SK-N-SH (cell line): Measurements from ENCODE around the gene PUDP. TPM values are rescaled to one million over a fixed set of nuclear protein-coding genes. Genes with fewer than 3 reads are reported as not detected.

Experiments
- CTCF ChIA-PET: fragments of 300-600, 350-600 bp; formaldehyde crosslinking; extraction: SDS; loops from one replicate; lab custom pipeline; 2021; lab: Yijun Ruan, JAX
- POLR2A ChIA-PET: fragments of 350-600 bp; sonication (Branson Sonifier 250); formaldehyde crosslinking; extraction: SDS; loops from one replicate; lab custom pipeline; 2020; ENCODE audit warnings: antibody characterized with exemption, inconsistent platforms; lab: Yijun Ruan, JAX
- DNase-seq: peaks from one replicate; pipeline ENCODE4 v3.0.0; 2012
- H2AFZ ChIP-seq: fragments of 200-600 bp; sonication (generic); 2 replicates; pipeline ENCODE4 v1.8.1; 2016; ENCODE audit warnings: antibody characterized with exemption, mild to moderate bottlenecking, low read depth
- H3F3A ChIP-seq: fragments of 200-600 bp; sonication (generic); replicated peaks from 2 replicates; pipeline ENCODE3; 2016; ENCODE audit warnings: antibody characterized with exemption, mild to moderate bottlenecking; ENCODE audit not compliant: insufficient read depth
- H3K27ac ChIP-seq, 2 experiments: fragments of 200-500 bp in 1 of 2; fragments of 200-600 bp in 1 of 2; sonication (Bioruptor generic) in 1 of 2; sonication (generic), shearing (Covaris generic) in 1 of 2; 2 replicates each; pipeline versions ENCODE4 v1.5.1 to v1.6.1; 2014 to 2016; ENCODE audit warnings: low read depth in 2 of 2, inconsistent platforms in 1 of 2, low read length in 1 of 2, mild to moderate bottlenecking in 1 of 2, mixed read lengths in 1 of 2
- H3K27me3 ChIP-seq: fragments of 200-600 bp; sonication (generic), shearing (Covaris generic); 2 replicates; pipeline ENCODE4 v1.6.1; 2016; ENCODE audit warnings: mixed run types; ENCODE audit not compliant: insufficient read depth
- H3K36me3 ChIP-seq, 2 experiments: fragments of 200-500 bp in 1 of 2; fragments of 200-600 bp in 1 of 2; sonication (Bioruptor generic) in 1 of 2; sonication (generic) in 1 of 2; replicated peaks in 1 of 2; 2 replicates each; pipeline versions ENCODE3 to v1.5.1; 2014 to 2016; ENCODE audit warnings: low read length in 1 of 2, mild to moderate bottlenecking in 1 of 2; ENCODE audit not compliant: insufficient read depth in 2 of 2, control insufficient read depth in 1 of 2
- H3K4me1 ChIP-seq, 2 experiments: fragments of 200-500 bp in 1 of 2; fragments of 200-600 bp in 1 of 2; sonication (Bioruptor generic) in 1 of 2; sonication (generic), shearing (Covaris generic) in 1 of 2; 2 replicates each; pipeline versions ENCODE4 v1.5.1 to v1.6.1; 2014 to 2016; ENCODE audit warnings: low read depth in 1 of 2, low read length in 1 of 2, mixed run types in 1 of 2; ENCODE audit not compliant: insufficient read depth in 2 of 2, control insufficient read depth in 1 of 2
- H3K4me2 ChIP-seq: fragments of 200-600 bp; sonication (generic), shearing (Covaris generic); 2 replicates; pipeline ENCODE4 v1.6.1; 2017; ENCODE audit warnings: mixed run types
- H3K4me3 ChIP-seq, 2 experiments: fragments of 200-500 bp in 1 of 2; fragments of 200-600 bp in 1 of 2; sonication (Bioruptor generic) in 1 of 2; sonication (generic), shearing (Covaris generic) in 1 of 2; 2 replicates each; pipeline versions ENCODE4 v1.5.1 to v1.8.1; 2014 to 2016; ENCODE audit warnings: low read depth in 2 of 2, inconsistent platforms in 1 of 2, low read length in 1 of 2, mild to moderate bottlenecking in 1 of 2, mixed read lengths in 1 of 2, moderate library complexity in 1 of 2
- H3K79me2 ChIP-seq: fragments of 200-600 bp; sonication (generic); 2 replicates; pipeline ENCODE4 v1.8.1; 2017; ENCODE audit warnings: mild to moderate bottlenecking; ENCODE audit not compliant: insufficient read depth
- H3K9ac ChIP-seq: fragments of 200-600 bp; sonication (generic); 2 replicates; pipeline ENCODE4 v1.6.1; 2017; ENCODE audit warnings: mixed run types
- H3K9me2 ChIP-seq: fragments of 200-600 bp; sonication (generic); 2 replicates; pipeline ENCODE4 v1.6.1; 2017; ENCODE audit warnings: mixed run types
- H3K9me3 ChIP-seq: fragments of 200-600 bp; sonication (generic); 2 replicates; pipeline ENCODE4 v1.6.1; 2017; ENCODE audit warnings: mixed run types, mild to moderate bottlenecking, moderate library complexity
- H4K20me1 ChIP-seq: fragments of 200-600 bp; sonication (generic); 2 replicates; pipeline ENCODE4 v1.6.1; 2017; ENCODE audit warnings: mild to moderate bottlenecking, mixed run types; ENCODE audit not compliant: insufficient read depth
- CHD2 ChIP-seq: fragments of 150-350 bp; IDR thresholded peaks from 2 replicates; pipeline ENCODE4 v1.6.1; 2018; ENCODE audit warnings: low read length; ENCODE audit not compliant: partially characterized antibody
- CTCF ChIP-seq: fragments of 200-600 bp; sonication (generic); IDR thresholded peaks from 2 replicates; pipeline ENCODE4 v1.6.1; 2017; ENCODE audit warnings: antibody characterized with exemption, mild to moderate bottlenecking, moderate library complexity
- EP300 ChIP-seq, 2 experiments: IDR thresholded peaks; 2 replicates each; pipeline versions ENCODE4 v1.4.0 to v1.6.1; 2012; ENCODE audit warnings: borderline replicate concordance in 1 of 2, low read depth in 1 of 2, low read length in 1 of 2
- EZH2phosphoT487 ChIP-seq: fragments of 200-600 bp; sonication (generic); IDR thresholded peaks from 2 replicates; pipeline ENCODE4 v1.6.1; 2017; ENCODE audit warnings: low read depth, mixed run types, mild to moderate bottlenecking, antibody characterized with exemption, moderate library complexity, borderline replicate concordance
- FOXJ3 ChIP-seq: sonication (generic); formaldehyde crosslinking; IDR thresholded peaks from 2 replicates; pipeline ENCODE4 v1.5.1; 2020; ENCODE audit warnings: mild to moderate bottlenecking, missing genetic modification reagents
- GABPA ChIP-seq: IDR thresholded peaks from 2 replicates; pipeline ENCODE4 v1.4.0; 2012; ENCODE audit warnings: low read depth, mild to moderate bottlenecking
- GATA2 ChIP-seq: sonication (generic); formaldehyde crosslinking; IDR thresholded peaks from 2 replicates; pipeline ENCODE4 v1.5.0; 2020; ENCODE audit warnings: mild to moderate bottlenecking, missing genetic modification reagents
- IRF3 ChIP-seq: fragments of 150-350 bp; IDR thresholded peaks from 2 replicates; pipeline ENCODE4 v1.6.1; 2016; ENCODE audit warnings: mild to moderate bottlenecking, low read depth, low read length
- JUND ChIP-seq: IDR thresholded peaks from 2 replicates; pipeline ENCODE4 v1.4.0; 2012
- MEF2A ChIP-seq: IDR thresholded peaks from 2 replicates; pipeline ENCODE4 v1.4.0; 2012; ENCODE audit warnings: low read depth, borderline replicate concordance
- MXI1 ChIP-seq: IDR thresholded peaks from 2 replicates; pipeline ENCODE4 v1.6.1; 2012; ENCODE audit warnings: mild to moderate bottlenecking, low read depth, low read length, improper control_type of control experiment
- NRF1 ChIP-seq: IDR thresholded peaks from 2 replicates; pipeline ENCODE4 v1.6.1; 2012; ENCODE audit warnings: low read depth, mild to moderate bottlenecking, low read length
- PBX3 ChIP-seq: IDR thresholded peaks from 2 replicates; pipeline ENCODE4; 2012
- POLR2AphosphoS5 ChIP-seq: IDR thresholded peaks from 2 replicates; pipeline ENCODE4 v1.6.1; 2012; ENCODE audit warnings: low read depth, low read length
- RAD21 ChIP-seq: IDR thresholded peaks from 2 replicates; pipeline ENCODE4 v1.6.1; 2012; ENCODE audit warnings: mild to moderate bottlenecking, low read length
- SMC3 ChIP-seq: IDR thresholded peaks from 2 replicates; pipeline ENCODE4 v1.6.1; 2012; ENCODE audit warnings: low read depth, low read length, improper control_type of control experiment
- TAF1 ChIP-seq: IDR thresholded peaks from 2 replicates; pipeline ENCODE4 v1.6.1; 2012; ENCODE audit warnings: low read depth, mild to moderate bottlenecking, low read length, moderate library complexity, borderline replicate concordance
- USF2 ChIP-seq: fragments of 150-350 bp; IDR thresholded peaks from 2 replicates; pipeline ENCODE4 v1.6.1; 2017; ENCODE audit warnings: antibody characterized with exemption, low read length, low read depth, borderline replicate concordance
- WGBS: methylation state at CpG from one replicate; pipeline ENCODE4 v1.1.6; 2017; ENCODE audit warnings: low lambda C conversion rate; 5-methylcytosine and 5-hydroxymethylcytosine counted together
- polyA plus RNA-seq, 3 experiments: library from polyadenylated mRNA; depleted of rRNA; stranded (reverse); fragments of >200 nt; gene quantifications; 2 replicates each; pipeline ENCODE4 v1.2.3, GENCODE V29; 2012
- TF ChIP-seq, protein P1 (sequence below): IDR thresholded peaks from 2 replicates; pipeline ENCODE4 v1.6.1; 2012; ENCODE audit warnings: mild to moderate bottlenecking, low read depth, low read length, moderate library complexity
- TF ChIP-seq, protein P2 (sequence below): IDR thresholded peaks from 2 replicates; pipeline ENCODE4 v1.4.0; 2012; ENCODE audit warnings: low read depth

PUDP gene
- polyA plus RNA-seq, 1 of the 3 experiments (the other 2 are of a cell fraction): 23.0 TPM

- Histone ChIP-seq H3K36me3 (no peaks in the 10 kb centered on the region), H3K9me3 (no peaks in the 10 kb centered on the region), H3K79me2 (no peaks in the 10 kb centered on the region), H3F3A (no peaks in the 10 kb centered on the region), H3K9me2 (no peaks in the 10 kb centered on the region), H3K27ac (no peak overlapping the region), H2AFZ (no peak overlapping the region), H3K9ac (no peak overlapping the region), H3K4me3 (no peak overlapping the region), H4K20me1 (no peaks in the 10 kb centered on the region), H3K27me3 (no peaks in the 10 kb centered on the region), H3K4me2 (no peak overlapping the region), H3K4me1 (no peaks in the 10 kb centered on the region)
- no peak for DNase-seq
- WGBS: 82% methylated on average over 11 of the region's 11 CpGs
- POLR2A ChIA-PET: no interaction called here
- TF ChIP-seq CTCF: no peak
- TF ChIP-seq MEF2A: no peak
- no peak for TF ChIP-seq RAD21
- TF ChIP-seq, protein P1, sequence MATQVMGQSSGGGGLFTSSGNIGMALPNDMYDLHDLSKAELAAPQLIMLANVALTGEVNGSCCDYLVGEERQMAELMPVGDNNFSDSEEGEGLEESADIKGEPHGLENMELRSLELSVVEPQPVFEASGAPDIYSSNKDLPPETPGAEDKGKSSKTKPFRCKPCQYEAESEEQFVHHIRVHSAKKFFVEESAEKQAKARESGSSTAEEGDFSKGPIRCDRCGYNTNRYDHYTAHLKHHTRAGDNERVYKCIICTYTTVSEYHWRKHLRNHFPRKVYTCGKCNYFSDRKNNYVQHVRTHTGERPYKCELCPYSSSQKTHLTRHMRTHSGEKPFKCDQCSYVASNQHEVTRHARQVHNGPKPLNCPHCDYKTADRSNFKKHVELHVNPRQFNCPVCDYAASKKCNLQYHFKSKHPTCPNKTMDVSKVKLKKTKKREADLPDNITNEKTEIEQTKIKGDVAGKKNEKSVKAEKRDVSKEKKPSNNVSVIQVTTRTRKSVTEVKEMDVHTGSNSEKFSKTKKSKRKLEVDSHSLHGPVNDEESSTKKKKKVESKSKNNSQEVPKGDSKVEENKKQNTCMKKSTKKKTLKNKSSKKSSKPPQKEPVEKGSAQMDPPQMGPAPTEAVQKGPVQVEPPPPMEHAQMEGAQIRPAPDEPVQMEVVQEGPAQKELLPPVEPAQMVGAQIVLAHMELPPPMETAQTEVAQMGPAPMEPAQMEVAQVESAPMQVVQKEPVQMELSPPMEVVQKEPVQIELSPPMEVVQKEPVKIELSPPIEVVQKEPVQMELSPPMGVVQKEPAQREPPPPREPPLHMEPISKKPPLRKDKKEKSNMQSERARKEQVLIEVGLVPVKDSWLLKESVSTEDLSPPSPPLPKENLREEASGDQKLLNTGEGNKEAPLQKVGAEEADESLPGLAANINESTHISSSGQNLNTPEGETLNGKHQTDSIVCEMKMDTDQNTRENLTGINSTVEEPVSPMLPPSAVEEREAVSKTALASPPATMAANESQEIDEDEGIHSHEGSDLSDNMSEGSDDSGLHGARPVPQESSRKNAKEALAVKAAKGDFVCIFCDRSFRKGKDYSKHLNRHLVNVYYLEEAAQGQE: no peak
- no peak for TF ChIP-seq TAF1
- TF ChIP-seq FOXJ3: no peak
- TF ChIP-seq GATA2 (CRISPR knock-in tag): no peak
- no peak for TF ChIP-seq CHD2
- no peak for TF ChIP-seq SMC3
- TF ChIP-seq GABPA: no peak
- CTCF ChIA-PET: no interaction called here
Measured at GRCh38 chrX:7194606-7195005, 46.7 kb upstream of the PUDP start.

GRCh38 chrX:7192871-7193270 is 44.9 kb upstream of the PUDP start:
- POLR2A ChIA-PET: no interaction called here
- H3K4me1 ChIP-seq: no peaks in the 10 kb centered on the region
- no peaks in the 10 kb centered on the region for H3F3A ChIP-seq
- CTCF ChIA-PET: no interaction called here
- H4K20me1 ChIP-seq: no peaks in the 10 kb centered on the region
- H3K4me2 ChIP-seq: no peak overlapping the region
- H3K27ac ChIP-seq: no peak overlapping the region
- DNase-seq: no peak
- H3K9me2 ChIP-seq: no peaks in the 10 kb centered on the region
- no peak overlapping the region for H3K9ac ChIP-seq
- no peaks in the 10 kb centered on the region for H3K9me3 ChIP-seq
- no peaks in the 10 kb centered on the region for H3K36me3 ChIP-seq
- H2AFZ ChIP-seq: no peak overlapping the region
- WGBS: 77% methylated on average over 7 of the region's 7 CpGs
- H3K79me2 ChIP-seq: no peaks in the 10 kb centered on the region
- H3K27me3 ChIP-seq: no peaks in the 10 kb centered on the region
- H3K4me3 ChIP-seq: no peak overlapping the region
- TF ChIP-seq USF2: no peak
- TF ChIP-seq, protein P2, sequence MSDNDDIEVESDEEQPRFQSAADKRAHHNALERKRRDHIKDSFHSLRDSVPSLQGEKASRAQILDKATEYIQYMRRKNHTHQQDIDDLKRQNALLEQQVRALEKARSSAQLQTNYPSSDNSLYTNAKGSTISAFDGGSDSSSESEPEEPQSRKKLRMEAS: no peak
- TF ChIP-seq CHD2: no peak
- no peak for TF ChIP-seq SMC3
- no peak for TF ChIP-seq IRF3
- no peak for TF ChIP-seq EP300 (IDR thresholded peaks at IDR 0.05; ENCODE audit: borderline replicate concordance in 1 of 2, low read depth in 1 of 2, low read length in 1 of 2)
- TF ChIP-seq EZH2phosphoT487: no peak
- no peak for TF ChIP-seq MXI1
- TF ChIP-seq PBX3: no peak
- TF ChIP-seq JUND: no peak
- TF ChIP-seq POLR2AphosphoS5: no peak
- no peak for TF ChIP-seq NRF1
